Measurements from ENCODE around the gene LAPTM5. TPM values are rescaled to one million over a fixed set of nuclear protein-coding genes. Genes with fewer than 3 reads are reported as not detected.
A peak's percentile ranks its signal among the peaks of the same experiment; 100 is the strongest.

The LAPTM5 gene
- total RNA-seq, 4 donors from 2014 or later: 2.3 to 14.8 (median 10.1) TPM

DNA sequence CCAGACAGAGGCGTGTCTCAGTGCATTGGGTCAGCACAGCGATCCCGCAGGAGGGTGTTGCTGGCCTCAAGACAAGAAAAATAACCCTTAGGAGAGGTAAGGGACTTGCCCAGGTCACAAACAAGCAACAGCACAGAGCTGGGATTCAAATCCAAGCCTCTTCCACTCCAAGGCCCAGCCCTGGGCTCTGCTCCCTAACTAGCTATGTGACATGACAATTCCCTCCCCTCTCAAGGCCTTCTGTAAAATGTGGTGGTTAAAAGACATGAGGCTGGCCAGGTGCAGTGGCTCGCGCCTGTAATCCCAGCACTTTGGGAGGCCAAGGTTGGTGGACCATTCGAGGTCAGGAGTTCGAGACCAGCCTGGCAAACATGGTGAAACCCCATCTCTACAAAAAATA is 28.1 kb upstream of the LAPTM5 start:
- ATAC-seq: no peak
- TF ChIP-seq, protein P1, sequence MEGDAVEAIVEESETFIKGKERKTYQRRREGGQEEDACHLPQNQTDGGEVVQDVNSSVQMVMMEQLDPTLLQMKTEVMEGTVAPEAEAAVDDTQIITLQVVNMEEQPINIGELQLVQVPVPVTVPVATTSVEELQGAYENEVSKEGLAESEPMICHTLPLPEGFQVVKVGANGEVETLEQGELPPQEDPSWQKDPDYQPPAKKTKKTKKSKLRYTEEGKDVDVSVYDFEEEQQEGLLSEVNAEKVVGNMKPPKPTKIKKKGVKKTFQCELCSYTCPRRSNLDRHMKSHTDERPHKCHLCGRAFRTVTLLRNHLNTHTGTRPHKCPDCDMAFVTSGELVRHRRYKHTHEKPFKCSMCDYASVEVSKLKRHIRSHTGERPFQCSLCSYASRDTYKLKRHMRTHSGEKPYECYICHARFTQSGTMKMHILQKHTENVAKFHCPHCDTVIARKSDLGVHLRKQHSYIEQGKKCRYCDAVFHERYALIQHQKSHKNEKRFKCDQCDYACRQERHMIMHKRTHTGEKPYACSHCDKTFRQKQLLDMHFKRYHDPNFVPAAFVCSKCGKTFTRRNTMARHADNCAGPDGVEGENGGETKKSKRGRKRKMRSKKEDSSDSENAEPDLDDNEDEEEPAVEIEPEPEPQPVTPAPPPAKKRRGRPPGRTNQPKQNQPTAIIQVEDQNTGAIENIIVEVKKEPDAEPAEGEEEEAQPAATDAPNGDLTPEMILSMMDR (IDR thresholded peaks at IDR 0.05 in 4 of 5, conservative IDR thresholded peaks at IDR 0.05 in 1 of 5): no peak
- TF ChIP-seq POLR2A (IDR thresholded peaks at IDR 0.05): no peak
- Histone ChIP-seq H3K36me3 (no peaks in the 10 kb centered on the region), H3K4me3 (no peak overlapping the region), H3K27ac (no peak overlapping the region), H3K4me1 (peaks cover 5 to 41% of the 10 kb centered on the region in 2 donors), H3K9me3 (no peaks in the 10 kb centered on the region), H3K27me3 (no peaks in the 10 kb centered on the region)
- in situ Hi-C loops (cut with MboI; ENCODE audit: low sequenced_read_pairs in 4 of 4): no loop called here
- intact Hi-C loops (cut with DNase I; ENCODE audit: low total_unique reads): no loop called here
- DNase-seq: no peak

DNA sequence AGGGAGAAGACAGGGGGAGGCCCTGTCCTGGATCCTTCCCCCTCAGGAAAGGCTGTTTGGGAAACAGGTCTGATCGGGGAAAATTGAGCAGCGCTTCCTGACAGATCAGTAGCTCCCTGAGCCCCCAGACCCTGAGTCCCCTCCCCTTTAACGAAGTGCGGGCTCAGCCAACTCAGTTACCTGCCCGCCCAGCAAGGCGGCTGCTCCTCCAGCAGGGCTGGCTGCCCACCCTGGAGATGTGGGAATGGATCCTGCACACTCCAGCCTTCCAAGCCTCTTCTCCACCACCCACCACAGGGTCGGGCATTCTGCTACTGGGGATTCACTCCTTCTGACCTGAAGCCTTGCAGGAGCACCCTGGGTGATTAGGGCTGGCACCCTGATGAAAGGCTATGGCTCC is 27.6 kb upstream of the LAPTM5 start:
- no peak for ATAC-seq
- no peaks in the 10 kb centered on the region for H3K9me3 ChIP-seq
- H3K4me1 ChIP-seq: peaks cover 5 to 41% of the 10 kb centered on the region in 2 donors
- H3K36me3 ChIP-seq: no peaks in the 10 kb centered on the region
- DNase-seq: no peak
- no peak overlapping the region for H3K4me3 ChIP-seq
- TF ChIP-seq POLR2A (IDR thresholded peaks at IDR 0.05): no peak
- TF ChIP-seq, protein P1 (IDR thresholded peaks at IDR 0.05 in 4 of 5, conservative IDR thresholded peaks at IDR 0.05 in 1 of 5): no peak
- intact Hi-C loops (cut with DNase I; ENCODE audit: low total_unique reads) (no loop called here), in situ Hi-C loops (cut with MboI; ENCODE audit: low sequenced_read_pairs in 4 of 4) (no loop called here)
- H3K27me3 ChIP-seq: no peaks in the 10 kb centered on the region
- no peak overlapping the region for H3K27ac ChIP-seq

DNA sequence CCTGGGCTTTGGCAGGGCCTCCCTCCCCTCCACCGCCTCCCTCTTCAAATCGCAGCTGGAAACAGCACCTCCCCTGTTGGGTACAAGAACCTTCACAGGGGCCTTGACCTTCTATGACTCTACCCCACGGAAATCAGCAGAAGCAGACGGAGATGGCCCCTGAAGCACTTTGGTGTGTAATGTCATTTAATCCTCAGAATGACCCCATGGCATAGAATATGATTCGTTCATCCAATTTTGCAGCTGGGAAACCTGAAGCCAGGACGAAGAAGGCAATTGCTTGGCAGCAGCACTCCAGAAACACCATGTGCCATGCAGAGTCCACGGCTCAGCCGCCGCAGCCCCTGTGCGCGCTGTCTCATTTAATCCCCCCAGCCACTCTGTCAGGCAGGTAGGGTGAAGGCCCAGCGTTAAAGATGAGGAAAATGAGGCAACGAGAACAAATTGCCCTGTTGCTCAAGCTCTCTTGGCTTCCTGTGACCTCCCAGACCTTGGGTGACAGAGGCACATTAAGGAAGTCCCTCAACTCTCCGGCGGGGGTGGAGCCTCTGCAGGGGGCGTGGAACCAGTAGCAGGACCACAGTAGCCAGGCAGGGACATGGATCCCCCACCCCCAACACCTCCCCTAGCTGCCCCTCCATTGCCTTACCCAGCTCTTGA is 25.8 kb upstream of the LAPTM5 start:
- Histone ChIP-seq H3K27ac (peak overlapping the region in 3 of 4 donors; percentile 20 to 59 (median 37)), H3K27me3 (no peaks in the 10 kb centered on the region), H3K4me3 (no peak overlapping the region), H3K36me3 (no peaks in the 10 kb centered on the region), H3K4me1 (peaks cover 5 to 31% of the 10 kb centered on the region in 2 donors), H3K9me3 (no peaks in the 10 kb centered on the region)
- peak; percentile 25 to 58 for DNase-seq
- peak; percentile 20 to 24 for ATAC-seq
- intact Hi-C loops (cut with DNase I; ENCODE audit: low total_unique reads) (loop anchor here (5.0 kb wide), 1 partner anchor 1551 kb away; the partner anchor contains the start of gene MECR), in situ Hi-C loops (cut with MboI; ENCODE audit: low sequenced_read_pairs in 4 of 4) (loop anchor here in 1 of 4 donors (5.0 kb wide), 1 partner anchor 56 kb away; no protein-coding TSS in a partner anchor)
- TF ChIP-seq, protein P1 (IDR thresholded peaks at IDR 0.05 in 4 of 5, conservative IDR thresholded peaks at IDR 0.05 in 1 of 5): no peak
- TF ChIP-seq POLR2A (IDR thresholded peaks at IDR 0.05): no peak

DNA sequence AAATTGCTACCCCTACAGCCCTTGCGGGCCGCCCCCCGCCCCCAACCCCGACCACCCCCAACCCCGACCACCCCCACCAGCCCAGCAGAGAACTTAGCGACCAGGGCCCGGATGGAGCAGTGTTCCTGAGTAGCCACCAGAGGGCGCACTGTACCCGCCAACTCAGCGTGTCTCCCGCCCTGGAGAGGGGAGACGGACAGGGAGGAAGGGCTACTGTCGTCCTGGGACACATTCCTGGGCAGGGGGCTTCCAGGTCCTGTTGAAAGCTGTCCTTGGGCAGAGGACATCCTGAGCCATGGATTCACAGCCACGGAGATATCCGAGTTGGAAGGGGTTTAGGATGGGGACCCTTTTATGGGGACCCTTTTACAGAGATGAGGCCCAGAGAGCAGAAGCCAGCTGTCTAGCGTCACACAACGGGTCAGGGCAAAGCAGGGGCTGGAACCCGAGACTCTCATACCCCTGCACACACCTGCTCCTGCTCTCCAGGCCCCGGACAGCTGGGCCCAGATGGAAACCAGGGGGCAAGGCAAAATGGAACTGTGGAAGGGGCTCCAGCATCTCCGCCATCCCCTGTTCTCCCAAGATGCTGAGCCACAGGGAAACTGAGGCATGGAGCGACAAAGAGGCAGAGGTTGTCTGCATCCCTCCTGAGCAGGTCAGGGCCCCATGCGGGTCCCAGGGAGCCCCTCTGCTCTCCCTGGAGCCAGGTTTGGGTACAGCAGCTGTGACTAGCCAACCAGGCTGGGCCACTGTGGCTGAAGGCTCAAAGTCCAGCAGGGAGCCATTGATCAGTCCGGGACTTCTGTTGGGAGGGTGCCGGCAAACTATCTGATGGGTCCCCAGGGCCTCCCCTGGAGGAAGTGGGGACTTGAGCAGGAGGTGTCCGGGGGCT is 25.0 kb upstream of the LAPTM5 start:
- no peak overlapping the region for H3K4me3 ChIP-seq
- no peaks in the 10 kb centered on the region for H3K9me3 ChIP-seq
- H3K27me3 ChIP-seq: no peaks in the 10 kb centered on the region
- intact Hi-C loops (cut with DNase I; ENCODE audit: low total_unique reads): loop anchor here (1.0 to 5.0 kb wide), 2 partner anchors 129 to 1550 kb away; partner anchors contain the start of gene MECR
- TF ChIP-seq, protein P1 (IDR thresholded peaks at IDR 0.05 in 4 of 5, conservative IDR thresholded peaks at IDR 0.05 in 1 of 5): peak; percentile 58 to 88 (median 64)
- TF ChIP-seq POLR2A (IDR thresholded peaks at IDR 0.05): no peak
- in situ Hi-C loops (cut with MboI; ENCODE audit: low sequenced_read_pairs in 4 of 4): loop anchor here in 1 of 4 donors (5.0 kb wide), 1 partner anchor 55 kb away; no protein-coding TSS in a partner anchor
- ATAC-seq (peak; percentile 55 to 57), DNase-seq (peak; percentile 42 to 45)
- peak overlapping the region in 3 of 4 donors; percentile 20 to 59 (median 37) for H3K27ac ChIP-seq
- H3K4me1 ChIP-seq: peaks cover 5 to 23% of the 10 kb centered on the region in 2 donors
- no peaks in the 10 kb centered on the region for H3K36me3 ChIP-seq

All from gastrocnemius medialis (tissue), 4 donors.